Measurements from ENCODE around the gene HYDIN. TPM values are rescaled to one million over a fixed set of nuclear protein-coding genes. Genes with fewer than 3 reads are reported as not detected.

Gene HYDIN
- polyA plus RNA-seq, 1 of the 3 experiments (the other 2 are of a cell fraction), result 0.33 TPM

DNA sequence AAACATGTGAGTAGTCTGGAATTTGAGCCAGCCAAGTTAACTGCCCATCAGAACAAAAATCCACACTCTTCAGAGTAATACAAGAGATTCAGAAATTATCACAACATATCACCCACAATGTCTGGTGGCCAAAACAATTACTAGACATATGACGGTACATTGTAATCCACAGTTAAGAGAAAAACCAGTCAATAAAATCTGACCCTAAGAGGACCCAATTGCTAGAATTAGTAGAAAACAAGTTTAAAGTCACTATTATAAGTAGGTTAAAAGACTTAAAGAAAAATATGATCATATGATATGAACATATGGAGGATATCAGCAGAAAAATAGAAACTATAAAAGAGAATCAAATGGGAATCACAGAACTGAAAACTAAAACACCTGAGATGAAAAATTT is 42.9 kb upstream of the HYDIN start:
- Histone ChIP-seq H4K20me1 (ENCODE audit: insufficient read depth) (no peaks in the 10 kb centered on the region), H3K4me3 (ENCODE audit: low read depth in 2 of 2, low read length in 1 of 2) (no peak overlapping the region), H3K9me2 (no peaks in the 10 kb centered on the region), H3K79me2 (ENCODE audit: insufficient read depth) (no peaks in the 10 kb centered on the region), H3K27me3 (ENCODE audit: insufficient read depth) (no peaks in the 10 kb centered on the region), H3F3A (replicated peaks; ENCODE audit: insufficient read depth) (no peaks in the 10 kb centered on the region), H3K4me1 (ENCODE audit: control insufficient read depth in 1 of 2, insufficient read depth in 2 of 2, low read depth in 1 of 2, low read length in 1 of 2) (no peaks in the 10 kb centered on the region), H3K9ac (no peak overlapping the region), H3K9me3 (no peaks in the 10 kb centered on the region), H3K4me2 (no peak overlapping the region), H3K27ac (ENCODE audit: low read depth in 2 of 2, low read length in 1 of 2) (no peak overlapping the region), H2AFZ (ENCODE audit: low read depth) (no peak overlapping the region), H3K36me3 (replicated peaks in 1 of 2; ENCODE audit: control insufficient read depth in 1 of 2, insufficient read depth in 2 of 2, low read length in 1 of 2) (no peaks in the 10 kb centered on the region)
- 80% methylated on average over 1 of the region's 1 CpG for WGBS (ENCODE audit: low lambda C conversion rate)
- TF ChIP-seq CHD2 (IDR thresholded peaks at IDR 0.05; ENCODE audit: low read length, partially characterized antibody) (no peak), EZH2phosphoT487 (IDR thresholded peaks at IDR 0.05; ENCODE audit: borderline replicate concordance, low read depth) (no peak), NRF1 (IDR thresholded peaks at IDR 0.05; ENCODE audit: low read depth, low read length) (no peak), RCOR1 (IDR thresholded peaks at IDR 0.05; ENCODE audit: low read length) (no peak), MEF2A (IDR thresholded peaks at IDR 0.05; ENCODE audit: borderline replicate concordance, low read depth) (no peak), FOXM1 (IDR thresholded peaks at IDR 0.05; ENCODE audit: low read depth) (no peak), FOSL2 (IDR thresholded peaks at IDR 0.05; ENCODE audit: borderline replicate concordance, low read depth) (no peak)
- TF ChIP-seq, protein P1, sequence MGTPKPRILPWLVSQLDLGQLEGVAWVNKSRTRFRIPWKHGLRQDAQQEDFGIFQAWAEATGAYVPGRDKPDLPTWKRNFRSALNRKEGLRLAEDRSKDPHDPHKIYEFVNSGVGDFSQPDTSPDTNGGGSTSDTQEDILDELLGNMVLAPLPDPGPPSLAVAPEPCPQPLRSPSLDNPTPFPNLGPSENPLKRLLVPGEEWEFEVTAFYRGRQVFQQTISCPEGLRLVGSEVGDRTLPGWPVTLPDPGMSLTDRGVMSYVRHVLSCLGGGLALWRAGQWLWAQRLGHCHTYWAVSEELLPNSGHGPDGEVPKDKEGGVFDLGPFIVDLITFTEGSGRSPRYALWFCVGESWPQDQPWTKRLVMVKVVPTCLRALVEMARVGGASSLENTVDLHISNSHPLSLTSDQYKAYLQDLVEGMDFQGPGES (IDR thresholded peaks at IDR 0.05; ENCODE audit: low read depth, low read length), result no peak
- TF ChIP-seq, protein P2, sequence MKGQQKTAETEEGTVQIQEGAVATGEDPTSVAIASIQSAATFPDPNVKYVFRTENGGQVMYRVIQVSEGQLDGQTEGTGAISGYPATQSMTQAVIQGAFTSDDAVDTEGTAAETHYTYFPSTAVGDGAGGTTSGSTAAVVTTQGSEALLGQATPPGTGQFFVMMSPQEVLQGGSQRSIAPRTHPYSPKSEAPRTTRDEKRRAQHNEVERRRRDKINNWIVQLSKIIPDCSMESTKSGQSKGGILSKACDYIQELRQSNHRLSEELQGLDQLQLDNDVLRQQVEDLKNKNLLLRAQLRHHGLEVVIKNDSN (IDR thresholded peaks at IDR 0.05; ENCODE audit: borderline replicate concordance, low read depth), result no peak
- TF ChIP-seq, protein P3, sequence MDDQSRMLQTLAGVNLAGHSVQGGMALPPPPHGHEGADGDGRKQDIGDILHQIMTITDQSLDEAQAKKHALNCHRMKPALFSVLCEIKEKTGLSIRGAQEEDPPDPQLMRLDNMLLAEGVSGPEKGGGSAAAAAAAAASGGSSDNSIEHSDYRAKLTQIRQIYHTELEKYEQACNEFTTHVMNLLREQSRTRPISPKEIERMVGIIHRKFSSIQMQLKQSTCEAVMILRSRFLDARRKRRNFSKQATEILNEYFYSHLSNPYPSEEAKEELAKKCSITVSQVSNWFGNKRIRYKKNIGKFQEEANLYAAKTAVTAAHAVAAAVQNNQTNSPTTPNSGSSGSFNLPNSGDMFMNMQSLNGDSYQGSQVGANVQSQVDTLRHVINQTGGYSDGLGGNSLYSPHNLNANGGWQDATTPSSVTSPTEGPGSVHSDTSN (IDR thresholded peaks at IDR 0.05), result no peak
- TF ChIP-seq, protein P4, sequence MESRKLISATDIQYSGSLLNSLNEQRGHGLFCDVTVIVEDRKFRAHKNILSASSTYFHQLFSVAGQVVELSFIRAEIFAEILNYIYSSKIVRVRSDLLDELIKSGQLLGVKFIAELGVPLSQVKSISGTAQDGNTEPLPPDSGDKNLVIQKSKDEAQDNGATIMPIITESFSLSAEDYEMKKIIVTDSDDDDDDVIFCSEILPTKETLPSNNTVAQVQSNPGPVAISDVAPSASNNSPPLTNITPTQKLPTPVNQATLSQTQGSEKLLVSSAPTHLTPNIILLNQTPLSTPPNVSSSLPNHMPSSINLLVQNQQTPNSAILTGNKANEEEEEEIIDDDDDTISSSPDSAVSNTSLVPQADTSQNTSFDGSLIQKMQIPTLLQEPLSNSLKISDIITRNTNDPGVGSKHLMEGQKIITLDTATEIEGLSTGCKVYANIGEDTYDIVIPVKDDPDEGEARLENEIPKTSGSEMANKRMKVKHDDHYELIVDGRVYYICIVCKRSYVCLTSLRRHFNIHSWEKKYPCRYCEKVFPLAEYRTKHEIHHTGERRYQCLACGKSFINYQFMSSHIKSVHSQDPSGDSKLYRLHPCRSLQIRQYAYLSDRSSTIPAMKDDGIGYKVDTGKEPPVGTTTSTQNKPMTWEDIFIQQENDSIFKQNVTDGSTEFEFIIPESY (IDR thresholded peaks at IDR 0.05; ENCODE audit: borderline replicate concordance, low read depth), result no peak
- TF ChIP-seq, protein P5, sequence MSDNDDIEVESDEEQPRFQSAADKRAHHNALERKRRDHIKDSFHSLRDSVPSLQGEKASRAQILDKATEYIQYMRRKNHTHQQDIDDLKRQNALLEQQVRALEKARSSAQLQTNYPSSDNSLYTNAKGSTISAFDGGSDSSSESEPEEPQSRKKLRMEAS (IDR thresholded peaks at IDR 0.05; ENCODE audit: low read depth), result no peak
- DNase-seq, result no peak
- CTCF ChIA-PET, result no interaction called here
- POLR2A ChIA-PET, result no interaction called here

DNA sequence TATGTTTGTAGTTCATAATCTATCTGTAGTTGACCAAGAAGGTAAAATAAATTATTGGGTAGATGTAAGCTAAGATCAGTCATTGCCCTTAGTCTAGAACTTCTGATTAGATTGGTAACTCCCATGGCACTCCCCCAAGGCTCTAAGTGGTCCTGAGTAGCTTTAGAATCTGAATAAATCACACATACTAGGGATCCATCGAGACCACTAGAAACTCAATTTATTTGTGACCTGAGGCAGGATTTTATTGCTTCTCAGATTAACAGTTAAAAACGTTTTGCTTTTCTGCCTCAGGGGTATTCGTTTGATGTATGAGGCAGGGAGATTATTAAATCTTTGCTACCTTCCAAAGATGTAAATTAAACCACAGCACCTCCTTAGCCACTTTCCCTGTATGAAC is 33.8 kb upstream of the HYDIN start:
- Histone ChIP-seq H3K27ac (ENCODE audit: low read depth in 2 of 2, low read length in 1 of 2) (no peak overlapping the region), H3K27me3 (ENCODE audit: insufficient read depth) (no peaks in the 10 kb centered on the region), H3K4me3 (ENCODE audit: low read depth in 2 of 2, low read length in 1 of 2) (no peak overlapping the region), H3K79me2 (ENCODE audit: insufficient read depth) (no peaks in the 10 kb centered on the region), H3K9me2 (no peaks in the 10 kb centered on the region), H4K20me1 (ENCODE audit: insufficient read depth) (no peaks in the 10 kb centered on the region), H2AFZ (ENCODE audit: low read depth) (no peak overlapping the region), H3F3A (replicated peaks; ENCODE audit: insufficient read depth) (no peaks in the 10 kb centered on the region), H3K36me3 (replicated peaks in 1 of 2; ENCODE audit: control insufficient read depth in 1 of 2, insufficient read depth in 2 of 2, low read length in 1 of 2) (no peaks in the 10 kb centered on the region), H3K4me2 (no peak overlapping the region), H3K9ac (no peak overlapping the region), H3K4me1 (ENCODE audit: control insufficient read depth in 1 of 2, insufficient read depth in 2 of 2, low read depth in 1 of 2, low read length in 1 of 2) (no peaks in the 10 kb centered on the region), H3K9me3 (no peaks in the 10 kb centered on the region)
- no peak for TF ChIP-seq GATA2 (CRISPR knock-in tag; IDR thresholded peaks at IDR 0.05)
- TF ChIP-seq RXRA (IDR thresholded peaks at IDR 0.05; ENCODE audit: borderline replicate concordance, low read depth), result no peak
- no peak for TF ChIP-seq RFX5 (IDR thresholded peaks at IDR 0.05; ENCODE audit: low read length)
- no peak for TF ChIP-seq MXI1 (IDR thresholded peaks at IDR 0.05; ENCODE audit: low read depth, low read length)
- TF ChIP-seq MEF2A (IDR thresholded peaks at IDR 0.05; ENCODE audit: borderline replicate concordance, low read depth), result no peak
- TF ChIP-seq, protein P4 (IDR thresholded peaks at IDR 0.05; ENCODE audit: borderline replicate concordance, low read depth), result no peak
- TF ChIP-seq CHD2 (IDR thresholded peaks at IDR 0.05; ENCODE audit: low read length, partially characterized antibody), result no peak
- TF ChIP-seq TCF12 (IDR thresholded peaks at IDR 0.05), result no peak
- TF ChIP-seq, protein P6, sequence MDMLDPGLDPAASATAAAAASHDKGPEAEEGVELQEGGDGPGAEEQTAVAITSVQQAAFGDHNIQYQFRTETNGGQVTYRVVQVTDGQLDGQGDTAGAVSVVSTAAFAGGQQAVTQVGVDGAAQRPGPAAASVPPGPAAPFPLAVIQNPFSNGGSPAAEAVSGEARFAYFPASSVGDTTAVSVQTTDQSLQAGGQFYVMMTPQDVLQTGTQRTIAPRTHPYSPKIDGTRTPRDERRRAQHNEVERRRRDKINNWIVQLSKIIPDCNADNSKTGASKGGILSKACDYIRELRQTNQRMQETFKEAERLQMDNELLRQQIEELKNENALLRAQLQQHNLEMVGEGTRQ (IDR thresholded peaks at IDR 0.05; ENCODE audit: borderline replicate concordance, low read depth, low read length), result no peak
- no peak for TF ChIP-seq NFIC (IDR thresholded peaks at IDR 0.05; ENCODE audit: borderline replicate concordance)
- no peak for TF ChIP-seq ELF1 (IDR thresholded peaks at IDR 0.05)
- ChIA-PET CTCF (no interaction called here), POLR2A (no interaction called here)
- WGBS (ENCODE audit: low lambda C conversion rate), result 2% methylated on average over 3 of the region's 3 CpGs
- no peak for DNase-seq
